NCI-H82 treated with DMSO at 0.1 percent for 48 hours (cell line): Measurements from ENCODE around the gene PLIN5.
"Not testable (repeated sequence)": the region's sequence is repeated elsewhere in the genome, so short reads cannot be mapped to it uniquely, and the experiment has no call there.

Experiments
- DNase-seq: peaks from one replicate; lab custom pipeline; 2025; ENCODE audit not compliant: unreplicated experiment; lab: John Stamatoyannopoulos, UW

Gene PLIN5

DNA sequence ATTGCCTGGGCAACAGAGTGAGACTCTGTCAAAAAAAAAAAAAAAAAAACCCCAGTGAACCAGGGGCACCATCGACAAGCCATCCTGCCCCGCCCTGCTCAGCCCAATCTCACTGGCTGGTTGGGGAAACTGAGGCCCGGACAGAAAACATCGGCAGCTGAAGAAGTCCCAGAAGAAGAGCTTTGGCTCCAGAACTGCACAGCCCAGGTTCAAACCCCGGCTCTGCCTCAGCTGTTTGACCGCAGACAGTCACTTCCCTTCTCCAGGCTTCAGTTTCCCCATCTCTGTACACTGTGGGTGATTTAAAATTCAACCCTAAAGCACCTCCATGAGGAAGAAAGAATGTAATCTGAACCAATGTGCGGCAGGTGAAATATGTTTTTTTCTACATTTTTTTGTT, 33.9 kb upstream of the PLIN5 start:
- DNase-seq: no peak

DNA sequence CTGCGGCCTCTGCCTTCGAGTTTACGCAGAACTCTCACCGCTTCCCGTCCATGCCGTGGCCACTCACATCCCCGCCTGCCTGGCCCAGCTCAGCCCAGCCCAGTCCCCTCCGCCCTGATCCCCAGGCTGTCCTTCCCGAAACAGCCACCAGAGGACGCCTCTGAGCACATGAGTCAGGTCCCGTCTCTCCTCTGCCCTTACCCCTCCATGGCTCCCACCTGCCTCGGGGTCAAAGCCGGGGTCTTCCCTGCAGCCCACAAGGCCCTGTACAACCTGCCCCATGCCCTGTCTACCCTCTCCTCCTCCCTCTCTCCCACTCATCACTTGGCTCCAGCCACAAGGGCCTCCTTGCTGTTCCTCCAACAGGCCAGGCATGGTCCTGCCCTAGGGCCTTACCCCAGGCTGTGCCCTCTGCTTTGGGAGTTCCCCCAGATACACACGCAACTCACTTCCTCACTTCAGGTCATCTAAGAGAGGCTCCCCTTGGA, 32.6 kb upstream of the PLIN5 start:
- DNase-seq: peak; percentile 16

- DNase-seq: no peak
These were observed 31.5 kb upstream of the PLIN5 start for GRCh38 chr19:4566402-4567051.

GRCh38 chr19:4563562-4563961, 28.5 kb upstream of the PLIN5 start:
- DNase-seq: not testable (repeated sequence)

DNA sequence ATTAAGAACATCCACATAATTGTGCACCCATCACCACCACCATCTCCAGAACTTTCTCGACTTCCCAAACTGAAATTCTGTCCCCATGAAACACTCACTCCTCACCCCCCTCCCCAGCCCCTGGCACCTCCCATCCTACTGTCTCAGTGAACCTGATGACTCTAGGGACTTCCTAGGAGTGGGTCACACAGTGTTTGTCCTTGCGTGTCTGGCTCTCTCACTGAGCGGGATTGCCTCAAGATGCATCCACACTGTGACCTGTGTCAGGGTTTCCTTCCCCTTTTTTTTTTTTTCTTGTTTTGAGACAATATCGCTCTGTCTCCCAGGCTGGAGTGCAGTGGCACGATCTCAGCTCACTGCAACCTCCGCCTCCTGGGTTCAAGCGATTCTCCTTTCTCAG, 27.1 kb upstream of the PLIN5 start:
- not testable (repeated sequence) for DNase-seq

- DNase-seq: no peak
These were observed 24.5 kb upstream of the PLIN5 start, which contains the start of gene SEMA6B for GRCh38 chr19:4559569-4559968. Gene SEMA6B, minus strand, starts transcription at chr19:4559684. Its CDS starts 1,227 bp downstream, at chr19:4558457.

- no peak for DNase-seq
These were observed 23.2 kb upstream of the PLIN5 start for GRCh38 chr19:4557971-4558941.

GRCh38 chr19:4557144-4557970, 22.3 kb upstream of the PLIN5 start:
- DNase-seq: no peak

GRCh38 chr19:4556597-4557127, 21.6 kb upstream of the PLIN5 start:
- DNase-seq: peak; percentile 29

DNA sequence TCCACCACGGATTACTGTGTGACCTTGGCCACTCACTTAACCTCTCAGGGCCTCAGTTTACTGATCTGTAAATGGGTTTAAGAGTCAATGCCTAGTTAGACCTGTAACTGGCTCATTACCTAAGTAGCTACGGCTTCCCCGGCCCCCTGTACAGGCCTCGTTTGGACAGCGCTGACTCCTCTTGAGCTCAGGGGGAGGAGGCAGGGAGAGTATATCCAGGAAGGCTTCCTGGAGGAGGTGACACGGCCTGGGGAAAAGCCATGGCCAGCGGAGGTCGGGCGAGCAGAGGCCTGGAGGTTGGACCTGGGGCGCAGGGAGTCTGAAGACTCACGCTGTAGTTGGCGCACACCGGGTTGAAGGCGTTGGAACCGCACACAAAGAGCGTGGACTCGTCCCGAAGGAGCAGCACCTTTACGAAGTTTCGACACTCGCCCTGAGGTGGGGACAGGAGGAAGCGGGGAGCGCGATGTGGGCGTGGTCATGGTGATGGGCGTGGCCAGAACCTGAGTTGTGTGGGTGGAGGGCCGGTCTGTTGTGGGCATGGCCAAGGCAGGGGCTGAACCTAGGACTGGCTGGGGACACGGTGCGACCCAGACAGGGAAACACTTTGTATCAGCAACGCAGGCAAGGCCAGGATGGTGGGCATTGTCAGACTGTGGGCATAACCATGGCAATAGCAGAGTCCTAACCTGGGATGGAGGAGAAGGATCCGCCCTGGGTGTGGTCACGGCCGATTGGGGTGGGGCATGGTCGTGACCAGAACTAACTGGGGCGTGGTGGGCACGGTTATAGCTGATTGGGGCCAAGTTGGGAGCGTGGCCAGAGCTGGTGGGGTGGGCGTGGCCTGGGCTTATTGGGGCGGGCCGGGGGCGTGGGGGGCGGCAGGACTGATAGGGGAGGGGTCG, 20.9 kb upstream of the PLIN5 start:
- DNase-seq: no peak

- DNase-seq: no peak
These were observed 19.7 kb upstream of the PLIN5 start for GRCh38 chr19:4554717-4555116.

- no peak for DNase-seq
These were observed 18.8 kb upstream of the PLIN5 start for GRCh38 chr19:4553775-4554174.

GRCh38 chr19:4553092-4553695, 18.2 kb upstream of the PLIN5 start:
- DNase-seq: no peak

GRCh38 chr19:4552525-4552819, 17.4 kb upstream of the PLIN5 start:
- no peak for DNase-seq

DNA sequence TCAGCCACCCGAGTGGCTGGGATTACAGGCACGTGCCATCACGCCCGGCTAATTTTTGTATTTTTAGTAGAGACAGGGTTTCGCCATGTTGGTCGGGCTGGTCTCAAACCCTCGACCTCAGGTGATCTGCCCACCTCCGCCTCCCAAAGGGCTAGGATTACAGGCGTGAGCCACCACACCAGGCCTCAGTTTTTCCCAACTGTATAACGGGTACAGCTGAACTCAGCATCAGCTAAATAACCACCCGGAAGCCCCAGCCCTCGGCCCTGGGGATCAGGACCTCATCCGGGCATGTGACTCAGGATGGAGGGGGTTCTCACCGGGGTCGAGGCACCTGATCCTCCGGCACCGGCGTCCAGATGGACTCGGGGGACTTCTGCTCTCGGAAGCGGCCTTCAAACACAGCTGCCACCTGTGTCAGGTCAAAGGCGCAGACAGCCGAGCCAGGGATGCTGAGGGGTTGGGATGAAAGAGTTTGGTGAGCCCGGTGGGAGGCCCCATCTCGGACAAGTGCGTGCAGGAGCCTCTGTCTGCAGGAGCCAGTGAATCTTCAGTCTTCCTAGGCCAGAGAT, 15.5 kb upstream of the PLIN5 start:
- no peak for DNase-seq

DNA sequence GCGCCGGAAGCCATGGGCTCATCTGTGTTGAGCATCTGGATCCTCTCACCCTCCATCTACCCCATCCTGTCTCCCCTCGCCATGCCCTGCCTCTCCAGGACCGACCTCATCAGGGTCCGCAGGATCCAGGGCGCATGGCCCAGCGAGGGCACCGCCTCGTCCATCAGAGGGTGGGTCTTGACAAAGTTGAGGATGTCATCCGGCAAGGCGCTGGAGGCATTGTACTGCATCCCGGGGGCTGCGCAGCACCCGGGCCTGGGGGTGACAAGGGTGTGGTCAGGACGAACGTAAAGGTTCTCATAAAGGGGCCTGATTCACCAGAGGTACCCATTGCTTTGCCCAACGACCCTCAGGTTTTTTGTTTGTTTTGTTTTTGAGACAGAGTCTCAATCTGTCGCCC, 15.0 kb upstream of the PLIN5 start:
- no peak for DNase-seq

DNA sequence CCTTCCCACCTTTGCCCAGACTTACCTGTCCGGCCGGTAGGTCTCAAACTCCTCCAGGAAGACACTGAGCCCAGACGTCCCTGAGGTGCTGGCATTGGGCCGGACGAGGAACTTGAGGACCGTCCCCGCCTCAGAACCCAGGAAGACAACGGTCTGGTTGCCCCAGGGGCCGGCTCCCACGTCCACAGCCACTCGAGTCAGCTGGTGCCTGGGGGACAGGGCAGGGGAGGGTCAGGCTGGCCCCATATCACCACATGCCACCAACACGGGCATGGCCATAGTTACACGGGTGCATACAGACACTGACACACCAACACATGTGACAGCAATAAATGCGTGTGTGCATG, 13.2 kb upstream of the PLIN5 start:
- DNase-seq: no peak

DNA sequence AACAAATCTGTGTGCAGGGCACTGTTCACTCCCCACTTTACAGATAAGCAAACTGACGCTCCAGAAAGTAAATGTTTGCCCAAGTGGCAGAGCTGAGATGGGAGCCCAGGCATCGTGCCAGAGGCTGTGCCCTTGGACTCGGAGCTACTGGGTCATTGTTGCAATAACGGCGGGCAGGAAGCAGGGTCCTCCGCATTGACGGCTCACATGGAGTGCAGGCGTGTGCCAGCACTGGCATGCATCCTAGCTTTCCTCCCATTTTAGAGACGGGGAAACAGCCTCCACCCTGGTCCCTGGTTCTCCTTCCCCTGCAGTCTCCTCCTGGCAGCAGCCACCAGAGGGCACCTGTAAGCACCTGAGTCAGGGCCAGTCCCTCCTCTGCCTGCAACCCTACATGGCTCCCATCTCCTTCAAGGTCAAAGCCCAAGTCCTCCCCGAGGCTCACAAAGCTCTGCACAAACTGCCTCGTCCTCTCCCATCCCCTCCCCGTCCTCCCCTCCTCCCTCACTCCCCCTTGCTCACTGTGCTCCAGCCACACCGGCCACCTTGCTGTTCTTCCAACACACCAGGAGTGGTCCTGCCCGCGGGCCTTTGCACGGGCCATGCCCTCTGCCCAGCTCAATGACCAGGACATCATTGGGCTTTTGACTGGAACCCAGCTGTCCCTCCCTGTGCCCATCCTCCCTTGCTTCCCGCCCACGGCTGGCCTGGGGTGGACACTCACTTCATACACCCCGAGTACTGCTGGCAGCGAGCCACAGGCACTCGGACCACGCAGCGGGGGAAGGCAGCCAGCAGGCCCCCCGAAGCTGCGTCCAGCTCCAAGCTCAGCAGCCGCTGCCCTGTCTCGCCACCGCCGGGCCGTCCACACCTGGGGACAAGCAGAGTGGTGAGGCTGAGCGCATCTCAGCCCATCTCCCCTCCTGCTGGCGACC, 12.5 kb upstream of the PLIN5 start:
- DNase-seq: no peak
